Stimulated activated CD8-positive, alpha-beta memory T cell treated with anti-CD3 and anti-CD28 coated beads, Interleukin-15, amount 100 ng/mL, for 48 hours (primary cell): Measurements from ENCODE around the gene SELENOW.
A peak's percentile ranks its signal among the peaks of the same experiment; 100 is the strongest.
"Not testable (repeated sequence)": the region's sequence is repeated elsewhere in the genome, so short reads cannot be mapped to it uniquely, and the experiment has no call there.

Source experiments
- DNase-seq, 2 donors: peaks; one replicate each; pipeline ENCODE4 v3.0.0-alpha.2; 2020; ENCODE audit warnings: low read depth in 2 of 2

Gene SELENOW

DNA sequence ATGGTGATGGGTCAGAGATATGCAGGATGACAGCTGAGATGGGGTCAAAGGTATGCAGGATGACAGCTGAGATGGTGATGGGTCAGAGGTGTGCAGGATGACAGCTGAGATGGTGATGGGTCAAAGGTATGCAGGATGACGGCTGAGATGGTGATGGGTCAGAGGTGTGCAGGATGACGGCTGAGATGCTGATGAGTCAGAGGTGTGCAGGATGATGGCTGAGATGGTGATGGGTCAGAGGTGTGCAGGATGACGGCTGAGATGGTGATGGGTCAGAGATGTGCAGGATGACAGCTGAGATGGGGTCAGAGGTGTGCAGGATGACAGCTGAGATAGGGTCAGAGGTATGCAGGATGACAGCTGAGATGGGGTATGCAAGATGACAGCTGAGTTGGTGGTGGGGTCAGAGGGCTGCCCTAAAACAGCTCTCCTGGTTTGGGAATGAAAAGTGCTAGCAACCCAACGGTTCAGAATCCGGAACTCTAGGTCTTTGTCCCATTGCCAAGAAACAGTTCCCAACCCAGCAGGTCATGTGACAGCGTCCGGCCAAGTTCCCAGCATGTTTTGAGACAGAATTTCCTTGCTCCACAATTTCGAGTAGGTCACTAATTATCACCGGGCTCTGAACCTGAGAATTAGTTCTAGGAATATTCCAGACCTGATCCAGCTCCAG, 3.2 kb downstream of the SELENOW start:
- no peak for DNase-seq

DNA sequence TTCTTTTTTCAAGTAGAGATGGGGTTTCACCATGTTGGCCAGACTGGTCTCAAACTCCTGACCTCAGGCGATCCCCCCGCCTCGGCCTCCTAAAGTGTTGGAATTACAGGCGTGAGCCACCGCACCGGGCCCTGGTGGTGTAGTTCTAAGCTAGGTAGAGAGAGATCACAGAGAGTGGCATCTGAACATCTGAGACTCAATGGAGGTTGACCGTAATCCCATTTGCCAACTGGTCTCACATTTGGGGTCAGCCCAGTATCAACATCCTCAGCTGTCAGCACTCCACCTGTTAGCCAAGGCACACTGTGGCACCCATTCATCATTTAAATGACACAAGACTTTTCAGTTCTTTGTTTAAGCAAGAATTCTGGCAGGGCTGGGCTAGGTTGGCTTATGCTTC, 8.1 kb downstream of the SELENOW start:
- DNase-seq = no peak

DNA sequence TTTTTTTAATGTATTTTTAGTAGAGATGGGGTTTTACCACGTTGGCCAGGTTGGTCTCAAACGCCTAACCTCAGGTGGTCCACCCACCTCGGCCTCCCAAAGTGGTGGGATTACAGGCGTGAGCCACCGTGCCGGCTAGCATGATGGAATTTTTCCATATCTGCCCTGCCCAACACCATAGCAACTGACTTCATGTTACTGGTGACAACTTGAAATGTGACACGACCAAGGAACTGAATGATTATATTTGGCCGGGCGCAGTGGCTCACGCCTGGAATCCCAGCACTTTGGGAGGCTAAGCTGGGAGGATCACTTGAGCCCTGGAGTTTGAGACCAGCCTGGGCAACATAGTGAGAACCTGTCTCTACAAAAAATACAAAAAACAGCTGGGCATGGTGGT, 8.8 kb downstream of the SELENOW start:
- DNase-seq = not testable (repeated sequence)

- not testable (repeated sequence) for DNase-seq
These were observed 11.3 kb downstream of the SELENOW start for GRCh38 chr19:47789811-47790210.

DNA sequence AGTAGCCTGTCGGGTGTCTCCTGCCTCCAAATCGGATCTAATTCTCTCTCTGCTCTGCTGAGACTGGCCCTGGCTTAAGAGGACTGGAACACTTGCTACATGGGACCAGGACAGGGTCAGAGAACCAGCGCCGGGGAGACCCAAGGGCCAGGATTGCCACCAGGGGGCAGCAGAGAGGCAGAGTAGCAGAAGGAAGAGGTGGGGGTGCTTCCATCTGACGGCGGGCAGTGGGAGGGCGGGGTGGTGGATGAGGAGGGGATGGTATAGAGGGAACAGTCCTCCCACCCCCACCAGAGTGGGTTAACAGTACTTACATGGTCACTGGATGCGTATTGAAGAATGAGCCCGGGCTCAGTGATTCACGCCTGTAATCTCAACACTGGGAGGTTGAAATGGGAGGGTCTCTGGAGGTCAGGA, 11.9 kb downstream of the SELENOW start:
- peak; percentile 67 to 68 for DNase-seq

DNA sequence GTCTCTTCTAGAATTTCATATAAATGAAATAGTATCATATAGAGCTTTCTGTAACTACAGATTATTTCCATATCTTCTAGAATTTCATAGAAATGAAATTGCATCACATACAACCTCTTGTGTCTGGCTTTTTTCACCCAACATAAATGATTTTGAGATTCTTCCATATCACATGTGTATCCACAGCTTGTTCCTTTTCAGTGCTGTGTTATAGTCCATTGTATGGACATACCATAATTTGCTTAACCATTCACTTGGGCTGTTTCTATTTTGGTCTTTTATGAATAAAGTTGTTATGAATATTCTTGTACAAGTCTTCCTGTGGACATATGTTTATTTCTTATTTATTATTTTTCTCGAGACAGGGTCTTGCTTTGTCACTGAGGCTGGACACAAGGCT, 14.1 kb downstream of the SELENOW start:
- DNase-seq = no peak

GRCh38 chr19:47794526-47794925, 16.0 kb downstream of the SELENOW start:
- no peak for DNase-seq

DNA sequence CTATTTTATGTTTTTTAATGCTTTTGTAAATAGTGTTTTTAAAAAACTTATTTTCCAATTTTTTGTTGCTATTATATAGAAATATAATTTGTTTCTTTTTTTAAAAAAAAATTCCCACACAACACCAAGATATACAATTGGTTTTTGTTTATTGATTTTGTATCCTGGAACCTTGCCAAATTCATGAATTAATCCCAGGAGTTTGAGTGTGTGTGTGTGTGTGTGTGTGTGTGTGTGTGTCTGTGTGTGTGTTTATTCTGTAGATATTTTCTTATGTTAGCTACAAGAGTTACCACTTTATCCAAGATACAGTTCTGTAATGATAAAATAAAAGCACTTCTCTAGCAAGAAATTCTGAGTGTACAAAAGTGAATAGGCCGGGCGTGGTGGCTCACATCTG, 18.3 kb downstream of the SELENOW start:
- no peak for DNase-seq

GRCh38 chr19:47797996-47798903, 19.7 kb downstream of the SELENOW start:
- DNase-seq = no peak

- no peak for DNase-seq
These were observed 20.4 kb downstream of the SELENOW start for GRCh38 chr19:47798904-47799266.

DNA sequence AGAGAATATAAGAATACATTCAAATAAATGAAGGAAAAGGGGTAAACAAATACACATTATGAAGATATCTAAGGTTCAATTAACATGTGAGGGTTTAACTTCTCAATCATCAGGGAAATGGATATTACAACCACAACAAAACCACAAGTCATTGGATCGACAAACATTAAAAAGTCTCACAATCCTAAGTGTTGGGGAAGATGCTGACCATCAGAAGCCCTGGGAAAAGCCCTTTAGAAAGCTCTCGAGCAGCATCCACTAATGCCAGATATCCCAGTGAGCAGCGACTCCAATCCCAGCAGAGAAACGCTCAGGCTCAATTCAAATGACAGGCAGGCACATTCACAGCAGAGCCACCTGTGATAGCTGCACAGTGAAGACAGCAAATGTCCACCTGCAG, 22.8 kb downstream of the SELENOW start:
- DNase-seq = no peak

DNA sequence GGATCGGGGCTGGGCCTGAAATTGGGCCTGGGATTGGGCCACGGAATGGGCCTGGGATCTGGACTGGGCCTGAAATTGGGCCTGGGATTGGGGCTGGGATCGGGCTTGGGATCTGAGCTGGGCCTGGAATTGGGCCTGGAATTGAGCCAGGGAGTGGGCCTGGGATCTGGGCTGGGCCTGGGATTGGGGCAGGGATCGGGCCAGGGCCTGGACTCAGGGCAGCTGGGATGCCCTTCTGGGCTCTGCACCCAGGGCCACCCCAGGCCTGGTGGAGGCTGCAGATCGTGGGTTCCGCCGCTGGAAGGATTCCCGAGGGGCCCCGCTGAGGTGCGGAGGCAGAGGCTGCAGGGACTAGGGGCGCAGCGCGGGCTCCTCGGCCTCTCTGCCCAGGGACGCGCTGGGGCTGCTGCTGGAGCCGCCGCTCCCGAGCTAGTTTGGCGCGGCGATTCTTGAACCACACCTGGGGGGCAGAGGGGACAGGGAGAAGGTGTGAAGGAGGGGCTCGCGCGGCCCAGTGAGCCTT, 24.1 kb downstream of the SELENOW start:
- DNase-seq = no peak

DNA sequence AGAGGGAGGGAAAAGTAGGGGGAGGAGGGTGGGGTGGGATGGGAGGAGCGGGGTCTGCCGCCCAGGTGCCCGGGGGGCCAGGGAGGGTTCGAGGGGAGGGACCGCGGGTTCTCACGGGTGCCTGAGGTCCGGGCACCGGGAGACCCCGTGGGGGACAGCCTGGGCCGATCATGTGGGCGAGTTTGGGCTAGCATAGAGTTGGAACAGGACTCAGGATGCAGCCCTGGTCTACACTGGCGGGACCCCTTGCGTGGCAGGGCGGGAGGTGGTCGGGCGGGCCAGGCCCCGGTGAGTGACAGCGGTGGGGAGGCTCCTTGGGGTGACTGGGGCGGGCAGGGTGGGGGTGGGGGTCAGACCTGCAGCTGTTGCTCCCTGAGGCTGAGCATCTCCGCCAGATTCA, 24.6 kb downstream of the SELENOW start:
- not testable (repeated sequence) for DNase-seq

DNA sequence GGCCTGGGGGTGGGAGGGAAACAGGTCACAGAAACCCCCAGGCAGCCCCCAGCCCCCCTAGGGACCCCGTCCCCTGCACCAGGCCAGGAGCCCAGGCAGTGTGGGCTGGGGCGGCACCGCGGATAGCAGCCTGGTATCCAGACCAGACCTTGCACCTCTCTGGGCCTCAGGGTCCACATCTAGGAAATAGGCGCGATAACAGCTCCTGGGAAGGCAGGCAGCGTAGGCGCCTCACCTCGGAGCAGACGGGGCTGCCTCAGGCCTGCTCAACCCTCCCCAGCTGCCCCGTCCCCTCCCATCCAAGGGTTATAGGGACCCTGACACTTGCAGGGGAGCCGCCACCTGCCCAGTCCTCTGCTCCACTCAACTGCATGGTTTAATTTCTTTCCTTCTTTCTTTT, 25.2 kb downstream of the SELENOW start:
- DNase-seq = not testable (repeated sequence)

- DNase-seq = not testable (repeated sequence)
These were observed 25.9 kb downstream of the SELENOW start, which contains the start of gene TPRX1 for GRCh38 chr19:47804451-47804850. Gene TPRX1, minus strand, starts transcription at chr19:47804551. Its CDS starts 12 bp downstream, at chr19:47804539.

GRCh38 chr19:47805313-47805712, 26.8 kb downstream of the SELENOW start:
- DNase-seq = no peak

- DNase-seq = no peak
These were observed 27.9 kb downstream of the SELENOW start for GRCh38 chr19:47806435-47806834.

GRCh38 chr19:47813304-47813994, 34.9 kb downstream of the SELENOW start:
- peak; percentile 55 to 60 for DNase-seq

GRCh38 chr19:47813995-47814328, 35.5 kb downstream of the SELENOW start:
- no peak for DNase-seq

DNA sequence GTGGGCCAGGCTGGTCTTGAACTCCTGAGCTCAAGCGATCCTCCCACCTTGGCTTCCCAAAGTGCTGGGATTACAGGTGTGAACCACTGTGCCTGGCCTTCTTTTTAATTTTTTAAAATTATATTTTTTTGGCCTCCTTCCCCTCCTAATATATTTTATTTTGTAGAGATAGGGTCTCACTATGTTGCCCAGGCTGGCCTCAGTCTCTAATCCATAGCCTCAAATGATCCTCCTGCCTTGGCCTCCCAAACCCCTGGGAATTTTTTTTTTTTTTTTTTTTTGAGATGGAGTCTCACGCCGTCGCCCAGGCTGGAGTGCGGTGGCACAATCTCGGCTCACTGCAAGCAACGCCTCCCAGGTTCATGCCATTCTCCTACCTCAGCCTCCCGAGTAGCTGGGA, 37.8 kb downstream of the SELENOW start:
- DNase-seq = not testable (repeated sequence)

GRCh38 chr19:47818221-47818620, 39.7 kb downstream of the SELENOW start:
- not testable (repeated sequence) for DNase-seq

DNA sequence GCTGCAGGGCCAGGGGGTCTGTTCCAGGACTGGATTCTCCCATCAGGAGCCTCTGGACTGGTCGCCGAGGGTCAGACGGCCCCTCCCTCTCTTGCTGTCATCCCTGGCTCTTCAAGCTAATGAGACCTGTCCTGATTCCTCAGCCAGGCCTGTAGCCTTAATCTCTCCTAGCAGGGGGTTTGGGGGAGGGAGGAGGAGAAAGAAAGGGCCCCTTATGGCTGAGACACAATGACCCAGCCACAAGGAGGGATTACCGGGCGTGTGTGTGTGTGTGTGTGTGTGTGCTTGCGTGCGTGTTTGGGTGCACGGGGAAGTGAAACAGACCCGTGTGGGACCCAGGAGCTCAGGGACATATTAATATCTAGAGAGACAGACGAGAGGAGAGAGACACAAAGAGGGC, 41.4 kb downstream of the SELENOW start:
- DNase-seq = no peak
